Glutamatergic neuron (in vitro differentiated cells): ENCODE data around the gene ALDH16A1. TPM values are rescaled to one million over a fixed set of nuclear protein-coding genes. Genes with fewer than 3 reads are reported as not detected.

Experiments used
- DNase-seq: peaks from one replicate; pipeline ENCODE4 v3.0.0; 2022
- H3K27ac Mint-ChIP-seq: one replicate; pipeline ENCODE4 v1.8.0; 2020; ENCODE audit warnings: mild to moderate bottlenecking, mixed read lengths, inconsistent platforms; ENCODE audit not compliant: unreplicated experiment
- H3K27me3 Mint-ChIP-seq: one replicate; pipeline ENCODE4 v1.8.0; 2020; ENCODE audit warnings: mild to moderate bottlenecking, moderate library complexity, mixed read lengths, inconsistent platforms; ENCODE audit not compliant: unreplicated experiment
- H3K36me3 Mint-ChIP-seq: one replicate; pipeline ENCODE4 v1.8.0; 2020; ENCODE audit warnings: mild to moderate bottlenecking, mixed read lengths, inconsistent platforms; ENCODE audit not compliant: unreplicated experiment
- H3K4me1 Mint-ChIP-seq: one replicate; pipeline ENCODE4 v1.8.0; 2020; ENCODE audit warnings: mild to moderate bottlenecking, low read depth, mixed read lengths, inconsistent platforms; ENCODE audit not compliant: unreplicated experiment
- H3K4me3 Mint-ChIP-seq: one replicate; pipeline ENCODE4 v1.8.0; 2020; ENCODE audit warnings: mild to moderate bottlenecking, mixed read lengths, inconsistent platforms; ENCODE audit not compliant: unreplicated experiment
- H3K9me3 Mint-ChIP-seq: one replicate; pipeline ENCODE4 v1.8.0; 2020; ENCODE audit warnings: mild to moderate bottlenecking, moderate library complexity, mixed read lengths, inconsistent platforms; ENCODE audit not compliant: unreplicated experiment
- total RNA-seq: library from RNA; stranded (reverse); fragmentation: NEBNext Ultra II Directional; extraction: Animal tissue kit (Norgen Biotek cat#: 25700); gene quantifications from one replicate; pipeline ENCODE4 v1.2.1, GENCODE V29; 2021; ENCODE audit not compliant: unreplicated experiment
- TF ChIP-seq, protein P1 (sequence below): fragments of 200-600 bp; sonication (generic); IDR thresholded peaks from one replicate; pipeline ENCODE4 v1.5.0; 2021; ENCODE audit not compliant: partially characterized antibody, unreplicated experiment

The ALDH16A1 gene
- total RNA-seq, 1 donor from 2014 or later = 28.6 TPM

DNA sequence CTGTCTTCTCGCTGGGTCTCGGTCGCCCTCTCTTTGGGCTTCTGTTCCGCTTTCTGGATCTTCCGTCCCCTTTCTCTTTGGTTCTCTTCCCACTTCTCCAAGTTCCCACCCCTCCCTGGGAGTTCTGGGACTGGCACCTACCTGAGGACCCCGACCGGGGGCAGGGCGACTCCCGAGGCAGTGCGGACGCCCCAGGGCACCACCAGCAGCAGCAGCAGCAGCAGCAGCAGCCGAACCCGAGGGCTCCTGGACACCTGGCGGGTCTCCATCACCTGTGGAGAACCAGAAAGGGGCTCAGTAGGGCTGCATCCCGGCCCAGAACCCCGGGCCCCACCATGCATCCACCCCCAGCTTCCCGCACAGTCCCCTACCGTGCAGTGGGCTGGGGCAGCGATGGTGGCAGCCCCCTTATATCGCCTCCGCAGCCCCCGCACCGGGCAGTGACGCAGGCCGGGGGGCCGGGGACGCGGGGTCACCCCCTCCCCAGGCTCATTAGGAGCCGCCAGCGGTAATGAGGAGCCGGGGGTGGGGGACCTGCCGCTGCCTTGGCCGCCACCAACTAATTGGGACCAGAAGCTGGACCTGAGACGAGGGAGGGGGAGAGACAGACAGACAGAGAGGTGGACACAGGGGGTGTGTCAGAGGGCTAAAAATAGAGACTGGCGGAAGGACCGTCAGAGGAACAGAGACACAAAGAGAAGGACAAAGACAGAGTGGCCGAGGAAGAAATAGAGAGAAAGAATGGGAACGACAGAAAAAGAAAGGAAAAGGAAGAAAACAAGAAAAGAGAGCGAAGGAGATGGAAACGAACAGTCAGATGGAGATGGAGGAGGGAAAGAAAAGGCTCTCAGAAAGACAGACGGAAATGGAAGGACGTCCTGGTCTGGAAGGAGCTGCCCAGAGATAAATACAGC lies 29.7 kb upstream of the ALDH16A1 start, which contains the start of gene PTH2:
Gene PTH2, minus strand, starts transcription at position 371 of the 914 bp plus-strand sequence. Its CDS starts 102 bp downstream, at position 269.
- Mint-ChIP-seq H3K4me3 (peak within 1 kb of the TSS; percentile 88), H3K9me3 (peaks cover 20% of the 10 kb centered on the region), H3K27ac (peak within 1 kb of the TSS; percentile 24), H3K27me3 (peaks cover 31% of the 10 kb centered on the region), H3K36me3 (no peaks in the 10 kb centered on the region), H3K4me1 (peaks cover 34% of the 10 kb centered on the region)
- no peak for DNase-seq
- TF ChIP-seq, protein P1, sequence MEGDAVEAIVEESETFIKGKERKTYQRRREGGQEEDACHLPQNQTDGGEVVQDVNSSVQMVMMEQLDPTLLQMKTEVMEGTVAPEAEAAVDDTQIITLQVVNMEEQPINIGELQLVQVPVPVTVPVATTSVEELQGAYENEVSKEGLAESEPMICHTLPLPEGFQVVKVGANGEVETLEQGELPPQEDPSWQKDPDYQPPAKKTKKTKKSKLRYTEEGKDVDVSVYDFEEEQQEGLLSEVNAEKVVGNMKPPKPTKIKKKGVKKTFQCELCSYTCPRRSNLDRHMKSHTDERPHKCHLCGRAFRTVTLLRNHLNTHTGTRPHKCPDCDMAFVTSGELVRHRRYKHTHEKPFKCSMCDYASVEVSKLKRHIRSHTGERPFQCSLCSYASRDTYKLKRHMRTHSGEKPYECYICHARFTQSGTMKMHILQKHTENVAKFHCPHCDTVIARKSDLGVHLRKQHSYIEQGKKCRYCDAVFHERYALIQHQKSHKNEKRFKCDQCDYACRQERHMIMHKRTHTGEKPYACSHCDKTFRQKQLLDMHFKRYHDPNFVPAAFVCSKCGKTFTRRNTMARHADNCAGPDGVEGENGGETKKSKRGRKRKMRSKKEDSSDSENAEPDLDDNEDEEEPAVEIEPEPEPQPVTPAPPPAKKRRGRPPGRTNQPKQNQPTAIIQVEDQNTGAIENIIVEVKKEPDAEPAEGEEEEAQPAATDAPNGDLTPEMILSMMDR = no peak

DNA sequence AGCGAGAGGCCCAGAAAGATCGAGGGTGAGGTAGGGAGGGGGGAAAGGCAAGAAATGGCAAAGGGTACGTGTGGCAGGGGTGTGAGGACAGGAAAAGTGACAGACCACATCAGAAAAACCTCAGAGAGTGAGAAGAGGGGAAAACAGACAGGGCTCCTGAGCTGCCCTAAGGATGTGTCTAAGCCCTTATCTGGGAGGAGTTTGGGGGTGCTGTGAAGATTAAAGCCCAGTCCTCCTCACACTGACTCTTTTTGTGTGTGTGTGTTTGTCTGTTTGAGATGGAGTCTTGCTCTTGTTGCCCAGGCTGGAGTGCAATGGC lies 29.1 kb upstream of the ALDH16A1 start:
- H3K36me3 Mint-ChIP-seq = no peaks in the 10 kb centered on the region
- peaks cover 21% of the 10 kb centered on the region for H3K9me3 Mint-ChIP-seq
- TF ChIP-seq, protein P1 = no peak
- H3K4me3 Mint-ChIP-seq = peak overlapping the region; percentile 79
- peaks cover 33% of the 10 kb centered on the region for H3K27me3 Mint-ChIP-seq
- no peak for DNase-seq
- H3K27ac Mint-ChIP-seq = peak overlapping the region; percentile 24
- H3K4me1 Mint-ChIP-seq = peaks cover 36% of the 10 kb centered on the region

DNA sequence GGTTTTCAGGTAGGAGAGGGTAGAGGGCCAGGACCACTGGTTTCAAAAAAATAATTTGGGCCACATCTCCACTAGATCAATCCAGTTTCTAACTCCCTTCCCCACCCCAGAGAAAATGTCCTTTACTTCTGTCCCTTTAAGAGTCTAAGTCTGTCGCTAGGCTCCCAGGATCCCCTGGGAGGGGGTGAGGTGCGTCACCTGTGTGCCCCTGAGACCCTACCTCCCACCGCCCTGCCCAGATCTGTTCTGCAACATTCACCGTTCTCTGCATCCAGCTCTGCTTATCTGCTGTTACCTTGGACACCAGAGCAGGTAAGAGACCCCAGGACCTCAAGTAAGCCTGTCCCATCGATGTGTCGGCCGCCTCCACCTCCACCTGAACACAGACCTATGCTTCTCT lies 27.8 kb upstream of the ALDH16A1 start, which contains the start of gene GFY:
Gene GFY, plus strand, starts transcription at position 211 of the 400 bp plus-strand sequence. CDS start 1,043 bp downstream, outside the sequence.
- H3K4me1 Mint-ChIP-seq = peaks cover 44% of the 10 kb centered on the region
- H3K27me3 Mint-ChIP-seq = peaks cover 39% of the 10 kb centered on the region
- peaks cover 7% of the 10 kb centered on the region for H3K36me3 Mint-ChIP-seq
- no peak within 1 kb of the TSS for H3K27ac Mint-ChIP-seq
- TF ChIP-seq, protein P1 = no peak
- DNase-seq = no peak
- peaks cover 21% of the 10 kb centered on the region for H3K9me3 Mint-ChIP-seq
- peak within 1 kb of the TSS; percentile 73 for H3K4me3 Mint-ChIP-seq

DNA sequence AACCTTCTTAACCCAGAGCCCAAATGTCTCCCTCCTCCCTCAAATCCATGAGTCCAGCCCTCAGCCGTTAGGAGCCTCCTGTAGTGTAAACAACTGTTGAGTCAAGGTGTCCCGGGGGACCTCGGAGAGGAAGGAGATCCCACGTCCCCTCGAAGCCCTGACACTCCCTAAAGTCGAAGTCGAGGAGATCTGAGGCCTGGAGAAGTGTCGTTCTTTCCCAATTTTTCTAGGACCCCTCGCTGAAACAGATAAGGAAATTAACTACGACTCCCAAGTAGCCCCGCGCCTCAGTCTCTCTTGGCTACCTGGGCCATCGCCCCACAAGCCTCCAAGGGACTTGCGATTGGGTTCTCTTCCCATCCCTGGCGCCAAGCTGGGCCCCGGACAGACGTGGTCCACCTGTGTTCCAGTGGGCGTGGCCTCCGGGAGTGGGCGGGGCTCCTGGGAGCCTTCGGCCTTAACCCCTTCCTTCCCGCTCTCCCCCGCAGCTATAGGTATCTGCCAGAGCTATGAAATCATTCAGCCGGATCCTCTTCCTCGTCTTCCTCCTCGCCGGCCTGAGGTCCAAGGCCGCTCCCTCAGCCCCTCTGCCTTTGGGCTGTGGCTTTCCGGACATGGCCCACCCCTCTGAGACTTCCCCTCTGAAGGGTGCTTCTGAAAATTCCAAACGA lies 27.0 kb upstream of the ALDH16A1 start:
- H3K4me3 Mint-ChIP-seq = peak overlapping the region; percentile 73
- peaks cover 7% of the 10 kb centered on the region for H3K36me3 Mint-ChIP-seq
- peaks cover 45% of the 10 kb centered on the region for H3K4me1 Mint-ChIP-seq
- peaks cover 43% of the 10 kb centered on the region for H3K27me3 Mint-ChIP-seq
- peaks cover 23% of the 10 kb centered on the region for H3K9me3 Mint-ChIP-seq
- no peak overlapping the region for H3K27ac Mint-ChIP-seq
- DNase-seq = peak; percentile 66
- TF ChIP-seq, protein P1 = no peak

DNA sequence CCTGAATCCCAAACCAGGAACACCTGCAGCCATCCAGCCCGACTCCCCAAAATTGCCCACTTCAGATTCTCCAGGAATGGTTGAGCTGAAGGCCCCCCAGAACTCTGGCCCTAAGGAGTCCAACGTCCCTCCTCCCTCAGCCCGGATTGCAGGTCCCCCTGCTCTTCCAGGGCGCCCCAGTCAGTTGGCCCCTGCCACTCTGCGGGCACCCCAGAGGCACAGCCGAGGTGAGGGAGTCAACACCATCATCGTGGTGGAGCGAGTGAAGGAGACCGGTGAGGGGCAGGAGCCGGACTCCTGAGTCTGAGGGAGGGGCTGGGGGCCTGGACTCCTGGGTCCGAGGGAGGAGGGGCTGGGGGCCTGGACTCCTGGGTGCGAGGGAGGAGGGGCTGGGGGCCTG lies 25.7 kb upstream of the ALDH16A1 start:
- Mint-ChIP-seq H3K4me1 (peaks cover 37% of the 10 kb centered on the region), H3K4me3 (peak overlapping the region; percentile 53), H3K36me3 (peaks cover 7% of the 10 kb centered on the region), H3K9me3 (peaks cover 22% of the 10 kb centered on the region), H3K27me3 (peaks cover 42% of the 10 kb centered on the region), H3K27ac (no peak overlapping the region)
- no peak for DNase-seq
- TF ChIP-seq, protein P1 = no peak
